HepG2 (cell line): ENCODE measurements around the gene ZCCHC3. TPM values are rescaled to one million over a fixed set of nuclear protein-coding genes. Genes with fewer than 3 reads are reported as not detected.

ENCODE experiments used
- ARHGAP35 ChIP-seq: sonication (generic); formaldehyde crosslinking; IDR thresholded peaks from 2 replicates; pipeline ENCODE4 v1.9.0; 2022; ENCODE audit warnings: mild to moderate bottlenecking, inconsistent platforms, moderate library complexity, missing genetic modification reagents, borderline replicate concordance
- CHD4 ChIP-seq: fragments of 200-600 bp; sonication (generic); IDR thresholded peaks from 2 replicates; pipeline ENCODE4 v1.7.0; 2017; ENCODE audit warnings: mild to moderate bottlenecking, low read length, borderline replicate concordance
- ELF3 ChIP-seq: IDR thresholded peaks from 2 replicates; pipeline ENCODE4 v1.6.1; 2016; ENCODE audit warnings: missing genetic modification reagents, missing compliant biosample characterization
- MAX ChIP-seq: IDR thresholded peaks from 2 replicates; pipeline ENCODE4 v1.6.1; 2012; ENCODE audit warnings: inconsistent platforms
- RARA ChIP-seq: IDR thresholded peaks from 2 replicates; pipeline ENCODE4 v1.6.1; 2016; ENCODE audit warnings: missing genetic modification reagents, missing compliant biosample characterization
- RFXANK ChIP-seq: IDR thresholded peaks from 2 replicates; pipeline ENCODE4 v1.6.1; 2016
- SRY ChIP-seq: sonication (generic); formaldehyde crosslinking; IDR thresholded peaks from 2 replicates; pipeline ENCODE4 v1.8.0; 2022; ENCODE audit warnings: mild to moderate bottlenecking, missing genetic modification reagents
- TBX2 ChIP-seq: sonication (generic); formaldehyde crosslinking; IDR thresholded peaks from 2 replicates; pipeline ENCODE4 v1.5.0; 2020; ENCODE audit warnings: missing genetic modification reagents, mild to moderate bottlenecking, borderline replicate concordance
- ZEB1 ChIP-seq: IDR thresholded peaks from 2 replicates; pipeline ENCODE4 v1.6.1; 2012; ENCODE audit warnings: mild to moderate bottlenecking, low read depth, inconsistent platforms; ENCODE audit not compliant: insufficient replicate concordance
- ZNF232 ChIP-seq: sonication (generic); formaldehyde crosslinking; IDR thresholded peaks from 2 replicates; pipeline ENCODE4 v1.4.0; 2020; ENCODE audit warnings: missing genetic modification reagents, borderline replicate concordance
- ZNF407 ChIP-seq: sonication (generic); formaldehyde crosslinking; IDR thresholded peaks from one replicate; pipeline ENCODE4 v1.5.1; 2020; ENCODE audit warnings: mild to moderate bottlenecking, missing genetic modification reagents; ENCODE audit errors: not compliant biosample characterization
- ZNF790 ChIP-seq: sonication (generic); formaldehyde crosslinking; IDR thresholded peaks from 2 replicates; pipeline ENCODE4 v1.8.0; 2022; ENCODE audit warnings: missing genetic modification reagents, mild to moderate bottlenecking, borderline replicate concordance
- ZNF841 ChIP-seq: sonication (generic); formaldehyde crosslinking; IDR thresholded peaks from 2 replicates; pipeline ENCODE4 v1.8.1; 2023; ENCODE audit warnings: missing genetic modification reagents, borderline replicate concordance
- polyA plus RNA-seq, 8 experiments: library from polyadenylated mRNA; depleted of rRNA in 3 of 8; stranded (reverse) in 7 of 8; unstranded in 1 of 8; fragments of >200 nt; fragmentation: Illumina TruSeq in 4 of 8; extraction: Trizol in 4 of 8; gene quantifications; 2 replicates each; pipeline versions ENCODE4 v1.2.1 to v1.2.3, GENCODE V29; 2011 to 2016; ENCODE audit warnings: low read depth in 4 of 8, missing spikeins in 1 of 8, mixed read lengths in 1 of 8; ENCODE audit not compliant: insufficient read depth in 1 of 8
- total RNA-seq, 5 experiments: library from RNA; depleted of rRNA; stranded (reverse); fragments of >200 nt; fragmentation: Illumina TruSeq; extraction: Trizol; gene quantifications; 2 replicates each; pipeline ENCODE4 v1.2.3, GENCODE V29; 2016; ENCODE audit warnings: low read depth in 1 of 5
- TF ChIP-seq, protein P1 (sequence below): sonication (generic); formaldehyde crosslinking; IDR thresholded peaks from 2 replicates; pipeline ENCODE4 v1.4.0; 2020; ENCODE audit warnings: missing genetic modification reagents, borderline replicate concordance

ZCCHC3 gene
- total and polyA plus RNA-seq, 2 of the 13 experiments (the other 11 are each of a cell fraction or from before 2014, with no cell fraction given) = 46.6 to 63.0 TPM

DNA sequence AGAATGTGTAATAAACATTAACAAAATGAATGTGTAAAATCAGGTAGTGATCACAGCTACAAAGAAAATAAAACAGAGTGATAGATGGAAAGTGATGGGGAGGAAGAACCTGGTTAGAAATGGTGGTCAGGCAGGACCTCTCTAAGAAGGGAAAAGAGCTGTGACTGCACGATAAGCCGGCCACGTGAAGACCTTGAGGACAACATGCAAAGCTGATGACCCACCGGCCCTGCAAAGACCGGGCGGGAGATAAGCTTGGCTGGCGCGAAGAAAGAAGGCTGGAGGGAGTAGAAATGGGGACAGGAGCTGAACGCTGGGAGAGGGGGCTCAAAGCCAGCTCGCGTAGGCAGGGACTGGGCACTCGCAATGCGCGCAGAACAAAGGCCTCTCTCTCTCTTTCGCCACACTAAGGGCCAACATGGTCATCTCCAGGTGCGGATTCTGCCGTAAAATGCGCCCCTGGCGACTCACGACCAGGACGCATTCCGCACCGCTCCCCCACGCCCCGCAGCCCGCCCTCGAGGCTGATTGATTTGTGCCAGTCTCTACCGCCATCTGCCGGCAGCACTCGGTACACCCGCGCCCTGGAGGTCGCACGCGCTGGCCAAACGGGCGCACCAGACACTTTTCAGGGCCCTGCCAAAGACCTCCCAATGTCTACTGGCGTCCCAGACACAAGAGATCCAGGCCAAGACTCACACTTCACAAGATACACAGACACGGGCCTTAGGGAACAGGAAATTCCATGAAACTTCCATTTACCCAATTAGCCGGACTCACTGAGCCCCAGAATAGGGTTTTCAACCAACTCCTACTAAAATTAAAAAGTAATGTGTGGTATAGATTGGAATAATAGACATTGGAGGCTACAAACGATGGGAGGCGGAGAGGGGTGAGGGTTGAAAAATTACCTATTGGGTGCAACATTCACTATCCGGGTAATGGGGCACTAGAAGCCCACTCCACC lies 30.5 kb upstream of the ZCCHC3 start (continued):
- TF ChIP-seq, protein P1, sequence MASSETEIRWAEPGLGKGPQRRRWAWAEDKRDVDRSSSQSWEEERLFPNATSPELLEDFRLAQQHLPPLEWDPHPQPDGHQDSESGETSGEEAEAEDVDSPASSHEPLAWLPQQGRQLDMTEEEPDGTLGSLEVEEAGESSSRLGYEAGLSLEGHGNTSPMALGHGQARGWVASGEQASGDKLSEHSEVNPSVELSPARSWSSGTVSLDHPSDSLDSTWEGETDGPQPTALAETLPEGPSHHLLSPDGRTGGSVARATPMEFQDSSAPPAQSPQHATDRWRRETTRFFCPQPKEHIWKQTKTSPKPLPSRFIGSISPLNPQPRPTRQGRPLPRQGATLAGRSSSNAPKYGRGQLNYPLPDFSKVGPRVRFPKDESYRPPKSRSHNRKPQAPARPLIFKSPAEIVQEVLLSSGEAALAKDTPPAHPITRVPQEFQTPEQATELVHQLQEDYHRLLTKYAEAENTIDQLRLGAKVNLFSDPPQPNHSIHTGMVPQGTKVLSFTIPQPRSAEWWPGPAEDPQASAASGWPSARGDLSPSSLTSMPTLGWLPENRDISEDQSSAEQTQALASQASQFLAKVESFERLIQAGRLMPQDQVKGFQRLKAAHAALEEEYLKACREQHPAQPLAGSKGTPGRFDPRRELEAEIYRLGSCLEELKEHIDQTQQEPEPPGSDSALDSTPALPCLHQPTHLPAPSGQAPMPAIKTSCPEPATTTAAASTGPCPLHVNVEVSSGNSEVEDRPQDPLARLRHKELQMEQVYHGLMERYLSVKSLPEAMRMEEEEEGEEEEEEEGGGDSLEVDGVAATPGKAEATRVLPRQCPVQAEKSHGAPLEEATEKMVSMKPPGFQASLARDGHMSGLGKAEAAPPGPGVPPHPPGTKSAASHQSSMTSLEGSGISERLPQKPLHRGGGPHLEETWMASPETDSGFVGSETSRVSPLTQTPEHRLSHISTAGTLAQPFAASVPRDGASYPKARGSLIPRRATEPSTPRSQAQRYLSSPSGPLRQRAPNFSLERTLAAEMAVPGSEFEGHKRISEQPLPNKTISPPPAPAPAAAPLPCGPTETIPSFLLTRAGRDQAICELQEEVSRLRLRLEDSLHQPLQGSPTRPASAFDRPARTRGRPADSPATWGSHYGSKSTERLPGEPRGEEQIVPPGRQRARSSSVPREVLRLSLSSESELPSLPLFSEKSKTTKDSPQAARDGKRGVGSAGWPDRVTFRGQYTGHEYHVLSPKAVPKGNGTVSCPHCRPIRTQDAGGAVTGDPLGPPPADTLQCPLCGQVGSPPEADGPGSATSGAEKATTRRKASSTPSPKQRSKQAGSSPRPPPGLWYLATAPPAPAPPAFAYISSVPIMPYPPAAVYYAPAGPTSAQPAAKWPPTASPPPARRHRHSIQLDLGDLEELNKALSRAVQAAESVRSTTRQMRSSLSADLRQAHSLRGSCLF (CRISPR knock-in tag) = no peak
- TF ChIP-seq MAX = peak; percentile 96
- peak; percentile 81; the same call in 1 of the 2 replicates for TF ChIP-seq ZNF790 (CRISPR knock-in tag)
- TF ChIP-seq ZNF407 (CRISPR knock-in tag) = peak; percentile 89
- TF ChIP-seq ZEB1 = peak; percentile 83
- TF ChIP-seq TBX2 (CRISPR knock-in tag) = peak; percentile 93
- TF ChIP-seq CHD4 = no peak
- peak; percentile 92 for TF ChIP-seq ARHGAP35
- peak; percentile 97 for TF ChIP-seq SRY (CRISPR knock-in tag)
- TF ChIP-seq RFXANK = 0 out of 2 replicates have a peak, but pooled peaks have one; percentile 69
- peak; percentile 59 for TF ChIP-seq ELF3
- peak; percentile 45; the same call in 1 of the 2 replicates for TF ChIP-seq RARA
- TF ChIP-seq ZNF232 (CRISPR knock-in tag) = peak; percentile 95
- TF ChIP-seq ZNF841 (CRISPR knock-in tag) = peak; percentile 81; the same call in 1 of the 2 replicates
